SK-N-MC (cell line): ENCODE data around the gene BMP8A.

Source experiments
- EZH2 ChIP-seq: fragments of 200-600 bp; sonication (generic); IDR thresholded peaks from one replicate; pipeline ENCODE4 v1.6.1; 2017; ENCODE audit warnings: antibody characterized with exemption
- POLR2AphosphoS5 ChIP-seq: IDR thresholded peaks from 2 replicates; pipeline ENCODE4 v1.6.1; 2012; ENCODE audit warnings: mild to moderate bottlenecking, low read depth, low read length, borderline replicate concordance

- TF ChIP-seq POLR2AphosphoS5 (no peak), EZH2 (no peak)
Observed at GRCh38 chr1:39568208-39568607, 76.8 kb downstream of the BMP8A start.
